IPS-NIHi7 (cell line): Measurements from ENCODE around the gene INSYN2A.
A peak's percentile ranks its signal among the peaks of the same experiment; 100 is the strongest.

Experiments
- DNase-seq: peaks from one replicate; pipeline ENCODE4 v3.0.0; 2012; ENCODE audit warnings: mixed read lengths; ENCODE audit errors: extremely low spot score

INSYN2A gene

GRCh38 chr10:127154831-127155620, 41.4 kb downstream of the INSYN2A start:
- DNase-seq = no peak

GRCh38 chr10:127153181-127153580, 43.2 kb downstream of the INSYN2A start:
- no peak for DNase-seq

- DNase-seq = no peak
These were observed 44.3 kb downstream of the INSYN2A start for GRCh38 chr10:127151981-127152699.

- no peak for DNase-seq
These were observed 44.9 kb downstream of the INSYN2A start for GRCh38 chr10:127151541-127151940.

GRCh38 chr10:127150136-127150535, 46.3 kb downstream of the INSYN2A start:
- DNase-seq = no peak

GRCh38 chr10:127149501-127150081, 46.8 kb downstream of the INSYN2A start:
- peak; percentile 41 for DNase-seq

- DNase-seq = no peak
These were observed 47.5 kb downstream of the INSYN2A start for GRCh38 chr10:127148933-127149220.

GRCh38 chr10:127148066-127148932, 48.1 kb downstream of the INSYN2A start:
- DNase-seq = no peak

- DNase-seq = no peak
These were observed 49.7 kb downstream of the INSYN2A start for GRCh38 chr10:127146661-127147060.
